ENCODE measurements around the gene KRTAP10-12. TPM values are rescaled to one million over a fixed set of nuclear protein-coding genes. Genes with fewer than 3 reads are reported as not detected.

Gene KRTAP10-12
- total and polyA plus RNA-seq, 10 donors: not detected

GRCh38 chr21:44697811-44698734 lies 1.1 kb downstream of the KRTAP10-12 start:
- H3K27ac ChIP-seq: no peak overlapping the region
- H3K4me1 ChIP-seq: no peaks in the 10 kb centered on the region
- H3K27me3 ChIP-seq (replicated peaks in 1 of 7): peaks cover 0 to 70% (median 59%) of the 10 kb centered on the region in 7 donors
- no peak for DNase-seq
- WGBS, 5 donors: 24 to 41% (median 36%) methylated on average over 21 to 35 of the region's 35 CpGs
- no peaks in the 10 kb centered on the region for H3K36me3 ChIP-seq
- no peak for TF ChIP-seq CTCF (IDR thresholded peaks at IDR 0.05 in 8 of 11, conservative IDR thresholded peaks at IDR 0.05 in 3 of 11)
- TF ChIP-seq POLR2A (IDR thresholded peaks at IDR 0.05): no peak
- no peak for TF ChIP-seq POLR2AphosphoS5 (IDR thresholded peaks at IDR 0.05)
- peaks cover 0 to 15% (median 10%) of the 10 kb centered on the region in 8 donors for H3K9me3 ChIP-seq
- no peak overlapping the region for H3K4me3 ChIP-seq
- intact Hi-C loops (cut with DNase I; ENCODE audit: low total_unique reads): no loop called here

GRCh38 chr21:44699502-44700001 lies 2.6 kb downstream of the KRTAP10-12 start:
- peaks cover 0 to 85% (median 74%) of the 10 kb centered on the region in 7 donors for H3K27me3 ChIP-seq (replicated peaks in 1 of 7)
- TF ChIP-seq POLR2A (IDR thresholded peaks at IDR 0.05) (no peak), CTCF (IDR thresholded peaks at IDR 0.05 in 8 of 11, conservative IDR thresholded peaks at IDR 0.05 in 3 of 11) (no peak), POLR2AphosphoS5 (IDR thresholded peaks at IDR 0.05) (no peak)

GRCh38 chr21:44700101-44701022 lies 3.4 kb downstream of the KRTAP10-12 start:
- H3K4me3 ChIP-seq: no peak overlapping the region
- no peaks in the 10 kb centered on the region for H3K36me3 ChIP-seq
- no peak for TF ChIP-seq CTCF (IDR thresholded peaks at IDR 0.05 in 8 of 11, conservative IDR thresholded peaks at IDR 0.05 in 3 of 11)
- TF ChIP-seq POLR2AphosphoS5 (IDR thresholded peaks at IDR 0.05): no peak
- no peak for TF ChIP-seq POLR2A (IDR thresholded peaks at IDR 0.05)
- WGBS, 5 donors: 49 to 55% (median 52%) methylated on average over 18 to 21 of the region's 21 CpGs
- peaks cover 0 to 92% (median 77%) of the 10 kb centered on the region in 7 donors for H3K27me3 ChIP-seq (replicated peaks in 1 of 7)
- H3K4me1 ChIP-seq: no peaks in the 10 kb centered on the region
- DNase-seq: no peak
- H3K27ac ChIP-seq: no peak overlapping the region
- intact Hi-C loops (cut with DNase I; ENCODE audit: low total_unique reads): no loop called here
- peaks cover 0 to 4% (median 0%) of the 10 kb centered on the region in 8 donors for H3K9me3 ChIP-seq

More at GRCh38 chr21:44699502-44700001, 2.6 kb downstream of the KRTAP10-12 start:
- H3K9me3 ChIP-seq: peaks cover 0 to under 1% (median 0%) of the 10 kb centered on the region in 8 donors
- H3K4me1 ChIP-seq: no peaks in the 10 kb centered on the region
- no peak overlapping the region for H3K27ac ChIP-seq
- intact Hi-C loops (cut with DNase I; ENCODE audit: low total_unique reads): no loop called here
- no peak overlapping the region for H3K4me3 ChIP-seq
- H3K36me3 ChIP-seq: no peaks in the 10 kb centered on the region
- DNase-seq: no peak
- WGBS, 5 donors: 47 to 68% (median 55%) methylated on average over 17 of the region's 17 CpGs

Measured in spleen (tissue), 11 donors.